ENCODE measurements around the gene SS18L1.

SS18L1 gene

DNA sequence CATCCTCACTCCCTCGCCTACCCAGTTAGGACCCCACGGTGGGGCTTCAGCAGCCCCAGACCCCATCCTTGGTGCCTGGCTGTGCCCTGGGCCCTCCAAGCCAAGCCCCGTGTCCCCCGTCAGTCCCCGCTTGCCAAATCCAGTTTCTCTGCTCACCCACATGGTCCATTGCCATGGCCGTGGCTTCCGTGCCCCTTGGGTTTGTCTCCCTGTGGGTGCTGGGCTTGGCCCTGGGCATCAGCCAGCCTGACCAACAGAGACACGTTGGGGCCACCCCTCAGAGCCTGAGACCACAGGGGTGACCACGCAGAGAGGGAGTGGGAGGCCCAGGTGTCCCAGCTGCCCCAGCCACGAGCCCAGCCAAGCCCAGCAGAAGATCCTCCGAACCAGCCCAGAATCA is 7.7 kb downstream of the SS18L1 start:
- TF ChIP-seq CTCF (IDR thresholded peaks at IDR 0.05; ENCODE audit: low read depth, low read length) = no peak
- no peak for DNase-seq (ENCODE audit: extremely low read depth, low read depth)

DNA sequence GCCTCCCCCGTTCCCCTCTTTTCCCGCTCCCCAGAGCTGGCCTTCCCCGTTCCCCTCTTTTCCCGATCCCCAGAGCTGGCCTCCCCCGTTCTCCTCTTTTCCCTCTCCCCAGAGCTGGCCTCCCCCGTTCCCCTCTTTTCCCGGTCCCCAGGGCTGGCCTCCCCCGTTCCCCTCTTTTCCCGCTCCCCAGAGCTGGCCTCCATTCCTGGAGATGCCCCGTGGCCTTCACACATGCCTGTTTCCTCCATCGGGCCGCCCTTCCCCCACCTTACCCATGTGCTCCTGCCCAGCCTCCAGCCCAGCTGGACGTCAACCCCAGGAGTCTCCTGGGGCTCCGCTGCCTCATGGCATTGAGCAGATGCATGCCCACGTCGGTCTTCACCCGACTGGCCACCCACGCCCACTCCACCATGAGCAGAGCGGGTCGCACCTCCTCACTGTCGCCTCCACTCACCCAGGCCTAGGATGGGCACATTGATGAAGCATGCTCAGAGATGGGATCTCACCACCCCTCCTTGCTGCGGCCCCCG is 8.3 kb downstream of the SS18L1 start:
- DNase-seq (ENCODE audit: extremely low read depth, low read depth) = no peak
- TF ChIP-seq CTCF (IDR thresholded peaks at IDR 0.05; ENCODE audit: low read depth, low read length) = no peak

- no peak for TF ChIP-seq CTCF (IDR thresholded peaks at IDR 0.05; ENCODE audit: low read depth, low read length)
- DNase-seq (ENCODE audit: extremely low read depth, low read depth) = no peak
Measured at GRCh38 chr20:62155428-62156253, 12.1 kb downstream of the SS18L1 start.

GRCh38 chr20:62156254-62156556 is 12.6 kb downstream of the SS18L1 start:
- no peak for TF ChIP-seq CTCF (IDR thresholded peaks at IDR 0.05; ENCODE audit: low read depth, low read length)
- no peak for DNase-seq (ENCODE audit: extremely low read depth, low read depth)

DNA sequence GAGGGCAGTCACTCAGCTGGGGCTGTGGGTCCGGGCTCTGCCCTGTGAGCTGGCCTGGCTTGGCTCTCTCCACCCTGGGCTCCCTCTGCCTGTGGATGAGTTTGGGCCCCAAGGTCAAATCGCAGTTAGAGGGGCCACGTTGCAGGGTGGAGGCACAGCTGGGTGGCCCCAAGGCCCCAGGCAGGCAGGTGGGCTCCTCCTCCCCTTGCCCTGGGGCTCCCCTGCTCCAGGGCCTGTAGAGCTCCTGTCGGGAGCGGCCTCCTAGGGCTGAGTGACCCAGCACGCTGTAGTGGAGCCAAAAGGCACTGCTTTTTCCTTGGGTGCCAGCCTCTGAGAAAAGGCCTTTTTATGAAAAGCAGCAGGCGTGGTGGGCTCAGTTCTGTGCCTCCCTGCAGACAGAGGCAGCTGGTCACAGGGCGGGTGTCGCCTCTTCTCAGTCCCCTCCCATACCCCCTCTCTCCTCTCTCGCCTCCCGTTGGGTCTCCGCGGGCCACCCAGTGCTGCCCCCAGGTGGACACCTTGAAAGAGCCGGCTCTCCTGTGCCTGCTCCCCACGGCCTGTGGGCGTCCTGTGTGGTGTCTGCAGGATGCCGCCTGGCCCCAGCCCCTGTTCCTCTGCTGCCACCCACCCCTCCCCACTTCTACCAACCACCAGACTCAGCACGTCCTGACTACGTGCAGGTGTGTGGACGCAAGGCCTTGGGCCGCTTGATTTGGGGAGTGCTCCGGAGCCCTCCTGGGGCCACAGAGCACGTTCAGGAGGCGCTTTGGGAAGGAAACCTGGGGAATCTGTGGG is 13.2 kb downstream of the SS18L1 start:
- TF ChIP-seq CTCF (IDR thresholded peaks at IDR 0.05; ENCODE audit: low read depth, low read length) = peak; percentile 66
- DNase-seq (ENCODE audit: extremely low read depth, low read depth) = no peak

DNA sequence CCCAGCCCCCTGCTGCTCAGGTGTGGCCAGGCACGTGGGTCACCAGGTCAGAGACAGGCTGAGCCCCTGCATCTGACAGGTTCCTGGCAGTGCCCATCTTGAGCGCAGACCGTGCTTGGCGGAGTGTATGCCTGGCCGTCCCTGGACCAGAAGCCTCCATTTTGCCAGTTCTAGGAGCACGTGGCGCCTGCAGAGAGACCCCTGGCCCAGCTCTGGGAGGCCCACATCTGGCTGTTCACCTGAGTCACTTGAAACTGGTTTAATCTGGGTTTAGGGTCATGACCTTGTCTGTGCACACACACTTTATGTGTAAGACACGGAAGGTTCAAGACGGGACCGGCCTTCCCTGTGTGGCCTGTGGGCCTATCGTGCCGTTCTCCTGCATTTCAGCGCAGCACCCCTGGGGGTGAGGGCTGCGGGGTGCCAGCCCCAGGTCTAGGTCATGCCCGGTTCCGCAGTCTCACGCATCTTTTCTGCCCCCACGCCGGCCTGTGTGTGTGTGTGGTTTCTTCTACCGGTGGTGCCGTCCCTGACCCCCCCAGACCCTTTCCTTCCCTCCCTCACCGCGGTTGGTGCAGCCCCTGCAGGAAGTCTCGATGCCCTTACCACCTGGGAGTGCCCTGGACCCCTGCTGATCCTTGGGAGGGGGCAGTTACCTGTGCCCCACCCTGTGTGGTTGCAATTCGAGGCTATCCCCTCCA is 14.0 kb downstream of the SS18L1 start:
- TF ChIP-seq CTCF (IDR thresholded peaks at IDR 0.05; ENCODE audit: low read depth, low read length) = no peak
- no peak for DNase-seq (ENCODE audit: extremely low read depth, low read depth)

DNA sequence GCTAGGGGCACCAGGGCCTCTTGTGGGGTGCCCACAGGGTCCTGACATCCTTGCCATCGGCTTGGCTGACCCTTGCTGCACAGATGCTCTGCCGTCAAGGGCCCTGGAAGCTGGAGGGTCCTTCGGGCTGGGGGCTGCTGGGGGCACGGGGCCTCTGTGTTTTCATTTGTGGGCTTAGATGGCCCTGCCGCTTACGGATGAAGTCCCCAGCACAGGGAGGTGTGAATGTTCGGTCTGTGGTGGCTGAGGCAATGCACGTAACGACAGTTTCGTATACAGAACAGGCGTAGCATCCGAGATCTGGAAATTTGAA is 14.5 kb downstream of the SS18L1 start:
- TF ChIP-seq CTCF (IDR thresholded peaks at IDR 0.05; ENCODE audit: low read depth, low read length) = no peak
- DNase-seq (ENCODE audit: extremely low read depth, low read depth) = no peak
